Stimulated activated CD4-positive, alpha-beta T cell treated with anti-CD3 and anti-CD28 coated beads, Interleukin-15, amount 100 ng/mL, for 1 hour (primary cell): Measurements from ENCODE around the gene TFDP2.
"Not testable (repeated sequence)": the region's sequence is repeated elsewhere in the genome, so short reads cannot be mapped to it uniquely, and the experiment has no call there.

ENCODE experiments used
- DNase-seq, 2 donors: peaks; one replicate each; pipeline ENCODE4 v3.0.0-alpha.2; 2020; ENCODE audit warnings: low read depth in 1 of 2, low spot score in 1 of 2

TFDP2 gene

GRCh38 chr3:142077155-142077858, 72.0 kb downstream of the TFDP2 start:
- DNase-seq: no peak

GRCh38 chr3:142075656-142076055, 73.7 kb downstream of the TFDP2 start:
- not testable (repeated sequence) for DNase-seq

DNA sequence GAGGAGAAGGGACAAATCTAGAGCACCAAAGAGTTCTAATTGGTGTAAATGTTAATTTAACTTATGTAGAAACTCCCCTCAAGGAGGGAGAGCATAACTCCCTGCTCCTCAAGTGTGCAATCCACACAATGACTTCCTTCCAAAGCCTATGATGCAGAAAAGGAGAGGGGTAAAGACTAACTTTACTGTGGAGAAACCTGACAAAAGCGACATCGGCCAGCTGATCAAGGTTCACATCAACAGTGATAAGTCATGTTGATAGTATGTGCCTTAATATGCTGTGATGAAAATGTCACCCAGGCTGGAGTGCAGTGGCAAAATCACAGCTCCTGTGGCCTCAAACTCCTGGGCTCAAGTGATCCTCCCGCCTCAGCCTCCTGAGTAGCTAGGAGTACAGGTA, 76.5 kb downstream of the TFDP2 start:
- DNase-seq: no peak

- no peak for DNase-seq
These were observed 83.4 kb downstream of the TFDP2 start for GRCh38 chr3:142065932-142066331.

GRCh38 chr3:142065344-142065743, 84.0 kb downstream of the TFDP2 start:
- no peak for DNase-seq

DNA sequence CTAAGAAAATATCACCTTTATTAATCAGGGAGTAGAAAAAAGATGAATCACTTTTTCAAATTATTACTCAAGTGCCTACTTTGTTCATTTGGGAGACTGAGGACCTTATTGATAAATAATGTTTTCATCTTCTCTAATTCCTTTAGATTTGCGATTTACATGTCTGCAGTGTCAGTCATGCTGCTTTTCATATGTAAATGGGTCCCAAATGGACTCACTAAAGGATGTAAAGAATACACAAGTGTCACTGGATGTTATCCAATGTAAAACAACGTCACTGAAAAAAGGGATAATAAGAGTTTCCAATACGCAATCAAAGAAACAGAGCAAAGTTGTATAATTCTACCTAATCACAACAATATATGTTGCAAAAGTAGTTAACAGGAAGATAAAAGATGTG, 84.9 kb downstream of the TFDP2 start:
- no peak for DNase-seq

DNA sequence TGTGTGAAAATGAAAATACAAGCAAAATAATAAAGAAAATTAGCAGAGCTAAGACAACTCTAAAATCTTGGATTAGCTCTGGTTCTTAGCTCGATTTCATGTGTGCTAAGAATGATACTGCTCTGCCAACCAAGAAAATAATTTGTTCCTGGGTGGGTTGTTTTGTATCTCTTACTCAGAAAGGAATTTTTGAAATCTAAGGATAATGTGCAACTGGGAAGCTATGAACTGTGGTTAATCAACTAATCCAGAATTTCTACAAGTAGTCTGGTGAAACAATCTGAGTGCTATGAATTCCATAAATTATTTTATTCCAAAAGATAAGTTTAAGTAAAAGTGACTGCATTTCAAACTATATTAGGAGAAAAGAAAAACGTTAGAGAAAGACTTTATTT, 92.0 kb downstream of the TFDP2 start:
- DNase-seq: no peak

DNA sequence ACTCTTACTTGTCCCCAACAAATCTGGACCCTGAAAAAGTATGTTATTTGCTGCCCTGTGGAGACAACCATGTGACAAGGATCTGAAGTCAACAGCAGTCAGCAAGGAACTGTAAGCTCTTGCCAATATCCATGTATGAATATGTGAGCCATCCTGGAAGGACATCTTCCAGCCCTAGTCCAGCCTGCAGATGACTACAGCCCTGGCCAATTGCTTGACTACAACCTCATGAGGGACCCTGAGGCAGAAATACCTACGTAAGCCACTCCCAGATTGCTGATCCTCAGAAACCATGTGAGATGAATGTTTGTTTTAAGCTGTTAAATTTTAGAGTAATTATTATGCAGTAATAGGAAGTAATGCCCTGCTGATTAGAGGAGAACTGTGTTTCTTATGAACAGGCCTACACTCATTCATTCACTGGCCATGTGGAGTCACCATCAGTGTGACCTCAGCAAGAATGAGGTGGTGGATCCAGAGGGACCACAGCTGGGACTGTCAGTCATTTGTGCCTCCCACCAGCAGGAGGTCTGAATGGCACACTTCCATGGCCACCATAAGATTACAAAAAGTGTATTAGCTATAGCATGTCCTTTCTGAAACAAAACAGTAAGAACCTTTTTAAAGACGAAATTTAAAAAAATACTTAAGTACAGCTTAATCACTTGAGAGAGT, 92.6 kb downstream of the TFDP2 start:
- DNase-seq: no peak

GRCh38 chr3:142053835-142054234, 95.5 kb downstream of the TFDP2 start:
- DNase-seq: no peak

DNA sequence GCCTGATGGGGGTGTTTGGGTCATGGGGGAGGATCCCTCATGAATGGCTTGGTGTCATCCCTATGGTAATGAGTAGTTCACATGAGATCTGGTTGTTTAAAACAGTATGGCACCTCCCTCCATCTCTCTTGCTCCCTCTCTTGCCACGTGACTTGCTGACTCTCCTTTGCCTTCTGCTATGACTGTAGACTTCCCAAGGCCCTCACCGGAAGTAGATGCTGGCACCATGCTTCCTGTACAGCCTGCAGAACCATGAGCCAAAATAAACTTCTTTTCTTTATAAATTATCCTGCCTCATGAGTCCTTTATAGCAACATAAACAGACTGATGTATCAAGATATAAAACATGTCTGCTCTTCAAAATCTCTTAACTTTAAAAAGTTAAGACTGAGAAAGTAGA, 96.1 kb downstream of the TFDP2 start:
- DNase-seq: no peak

DNA sequence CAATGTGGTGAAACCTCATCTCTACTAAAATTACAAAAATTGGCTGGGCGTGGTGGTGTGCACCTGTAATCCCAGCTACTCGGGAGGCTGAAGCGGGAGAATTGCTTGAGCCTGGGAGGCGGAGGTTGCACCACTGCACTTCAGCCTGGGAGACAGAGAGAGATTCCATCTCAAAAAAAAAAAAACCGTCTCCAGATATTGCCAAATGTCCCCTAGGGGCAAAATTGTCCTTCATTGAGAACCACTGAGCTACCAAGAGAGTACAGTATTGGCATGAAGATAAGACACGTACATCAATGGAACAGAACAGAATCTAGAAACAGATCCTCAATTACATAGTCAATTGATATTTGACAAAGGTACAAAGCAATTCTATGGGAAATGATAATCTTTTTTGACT, 98.0 kb downstream of the TFDP2 start:
- no peak for DNase-seq

DNA sequence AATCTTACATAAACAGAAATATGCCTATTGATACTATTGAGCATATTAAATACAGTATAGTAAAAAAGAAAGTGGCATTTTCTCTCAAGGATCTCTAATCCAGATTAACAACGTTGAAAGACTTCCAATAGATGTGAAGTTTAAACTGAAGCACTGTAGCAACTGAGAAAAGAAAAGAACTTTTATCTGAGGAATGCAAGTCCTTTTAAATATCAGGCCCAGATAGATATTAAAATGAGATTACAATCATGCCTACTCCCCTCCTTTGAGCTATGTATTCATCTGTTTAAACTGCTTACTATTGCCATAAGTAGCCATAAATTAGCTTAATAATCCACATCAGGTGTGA, 102.3 kb downstream of the TFDP2 start:
- no peak for DNase-seq

- DNase-seq: no peak
These were observed 102.9 kb downstream of the TFDP2 start for GRCh38 chr3:142046320-142047020.

- no peak for DNase-seq
These were observed 108.3 kb downstream of the TFDP2 start for GRCh38 chr3:142040941-142041491.

- no peak for DNase-seq
These were observed 113.9 kb downstream of the TFDP2 start for GRCh38 chr3:142035308-142035922.

GRCh38 chr3:142033292-142033691, 116.1 kb downstream of the TFDP2 start:
- DNase-seq: no peak

DNA sequence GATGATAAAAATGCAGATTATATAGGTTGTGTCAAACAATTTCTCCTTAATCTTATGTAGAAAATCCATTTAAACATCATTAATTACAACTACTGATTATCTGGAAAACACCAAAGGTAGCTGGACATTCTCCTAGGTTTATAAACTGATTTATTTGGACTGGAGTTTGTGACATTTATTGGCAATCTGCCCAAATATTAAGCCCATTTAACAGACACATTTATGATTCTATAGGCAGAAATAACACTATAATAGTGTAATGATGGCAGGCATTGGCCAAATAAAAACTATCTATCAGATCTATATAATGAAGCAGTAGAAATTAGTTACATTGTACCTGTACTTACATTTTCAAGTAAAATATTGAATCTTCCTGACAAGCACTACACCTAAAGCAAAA, 117.8 kb downstream of the TFDP2 start:
- no peak for DNase-seq

- no peak for DNase-seq
These were observed 119.6 kb downstream of the TFDP2 start for GRCh38 chr3:142029791-142030190.

GRCh38 chr3:142029052-142029642, 120.2 kb downstream of the TFDP2 start:
- no peak for DNase-seq

DNA sequence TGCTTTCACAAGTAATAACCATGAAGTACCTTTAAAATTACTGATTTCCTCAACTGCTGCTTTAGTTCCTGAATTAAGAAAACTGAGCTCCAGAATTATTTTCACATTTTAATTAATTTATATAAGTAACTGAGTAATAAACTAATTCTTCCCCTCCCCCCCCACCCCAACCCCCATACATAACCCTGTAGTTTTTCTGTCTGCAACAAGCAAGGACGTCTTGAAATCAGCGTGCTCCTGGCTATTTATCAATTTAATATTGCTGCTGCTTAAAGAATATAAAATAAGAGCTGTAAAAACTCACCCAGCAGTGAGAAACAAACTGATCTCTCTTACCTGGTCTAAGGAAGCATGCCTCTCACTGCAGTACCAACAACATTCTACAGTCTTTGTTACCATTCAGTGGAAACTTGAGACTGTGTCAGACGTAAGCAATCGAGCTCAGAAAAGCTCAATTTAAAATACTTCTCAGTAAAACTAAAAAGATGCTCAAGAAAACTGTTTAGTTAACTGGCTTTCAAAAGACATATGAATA, 121.0 kb downstream of the TFDP2 start:
- no peak for DNase-seq

DNA sequence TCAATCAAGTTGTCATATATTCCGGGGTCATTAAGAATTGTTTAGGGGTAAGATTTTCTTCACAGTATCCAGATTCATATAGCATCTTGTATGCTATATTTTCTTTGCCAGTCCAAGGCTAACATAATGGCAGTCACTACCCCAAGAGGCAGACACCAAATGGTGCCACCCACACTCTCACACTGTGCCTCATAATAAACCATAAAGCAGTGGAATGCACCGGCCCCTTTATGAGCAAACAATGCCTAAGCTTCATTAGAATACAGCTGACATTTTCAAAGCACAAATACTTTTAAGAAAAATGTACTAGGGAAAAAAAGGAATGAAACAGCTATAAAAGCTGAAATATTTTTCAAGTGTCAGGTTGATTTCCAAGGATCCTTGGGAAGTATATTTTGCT, 121.6 kb downstream of the TFDP2 start:
- DNase-seq: no peak
